ENCODE results near the gene GPRIN2.

- TF ChIP-seq CTCF (conservative IDR thresholded peaks at IDR 0.05; ENCODE audit: low read depth, low read length) (no peak), EZH2 (IDR thresholded peaks at IDR 0.05; ENCODE audit: borderline replicate concordance, low read depth, low read length, poor library complexity, severe bottlenecking) (no peak)
These were observed 31.8 kb downstream of the GPRIN2 start for GRCh38 chr10:46524472-46525176.
